ENCODE measurements around the gene C11orf97.
"Not testable (repeated sequence)": the region's sequence is repeated elsewhere in the genome, so short reads cannot be mapped to it uniquely, and the experiment has no call there.

C11orf97 gene

GRCh38 chr11:94525546-94526324 lies 13.5 kb downstream of the C11orf97 start:
- DNase-seq: no peak

- no peak for DNase-seq
These were observed 14.6 kb downstream of the C11orf97 start for GRCh38 chr11:94526645-94527438.

GRCh38 chr11:94528551-94528950 lies 16.3 kb downstream of the C11orf97 start:
- DNase-seq: no peak

DNA sequence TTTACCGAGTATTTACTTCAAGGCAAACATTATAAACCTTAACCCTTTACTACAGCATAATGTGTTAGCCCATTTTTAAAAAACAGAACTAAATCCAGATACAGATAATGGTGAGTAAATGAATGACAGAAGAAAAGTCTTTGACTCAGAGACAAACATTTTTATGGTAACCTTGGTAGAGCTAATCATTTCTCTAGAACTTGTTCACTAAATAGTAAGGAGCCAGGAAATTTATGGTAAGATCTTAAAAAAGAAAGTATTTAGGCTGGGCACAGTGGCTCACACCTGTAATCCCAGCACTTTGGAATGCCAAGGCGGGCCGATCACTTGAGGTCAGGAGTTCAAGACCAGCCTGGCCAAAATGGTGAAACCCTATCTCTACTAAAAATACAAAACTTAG lies 19.9 kb downstream of the C11orf97 start:
- DNase-seq: no peak

- no peak for DNase-seq
These were observed 20.9 kb downstream of the C11orf97 start for GRCh38 chr11:94533206-94533605.

DNA sequence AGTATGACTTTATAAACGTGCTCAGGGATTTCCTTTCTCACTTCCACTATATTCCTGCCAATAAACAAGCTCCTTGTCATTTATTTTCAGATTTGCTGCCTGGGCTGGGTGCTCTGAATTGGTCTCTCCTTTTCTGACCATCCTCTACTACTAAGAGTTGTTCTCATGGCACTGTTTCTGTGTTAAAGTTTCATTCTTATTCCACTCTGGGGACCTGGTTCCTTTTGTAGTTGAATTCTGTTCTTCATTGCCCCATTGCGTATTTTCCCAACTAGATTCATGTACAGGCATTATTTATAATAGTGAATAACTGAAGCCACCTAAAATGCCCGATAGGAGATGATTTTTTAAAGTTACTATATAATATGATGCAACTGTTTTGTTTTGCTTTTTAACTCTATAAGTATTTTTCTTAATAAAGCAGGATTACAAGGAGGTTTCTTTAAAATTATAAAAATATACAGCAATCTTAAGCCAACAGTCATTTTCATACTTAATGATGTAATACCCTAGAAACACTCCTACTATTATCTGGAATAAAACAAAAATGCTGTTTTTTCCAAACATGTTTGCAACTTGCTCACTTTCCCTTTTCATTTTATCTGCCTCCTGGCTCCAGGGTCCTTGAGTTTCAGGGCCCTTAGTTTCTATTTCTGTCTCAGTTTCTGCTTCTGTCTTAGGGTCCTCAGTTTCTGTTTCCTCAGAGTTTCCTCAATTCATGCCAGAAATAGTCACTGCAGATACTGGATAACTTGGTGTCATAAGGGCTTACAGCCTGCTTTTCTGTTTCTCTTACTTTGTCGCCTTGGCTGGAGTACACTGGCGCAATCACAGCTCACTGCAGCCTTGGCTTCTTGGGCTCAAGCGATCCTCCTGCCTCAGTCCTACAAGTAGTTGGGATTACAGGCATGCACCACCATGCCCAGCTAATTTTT lies 21.7 kb downstream of the C11orf97 start:
- DNase-seq: no peak

DNA sequence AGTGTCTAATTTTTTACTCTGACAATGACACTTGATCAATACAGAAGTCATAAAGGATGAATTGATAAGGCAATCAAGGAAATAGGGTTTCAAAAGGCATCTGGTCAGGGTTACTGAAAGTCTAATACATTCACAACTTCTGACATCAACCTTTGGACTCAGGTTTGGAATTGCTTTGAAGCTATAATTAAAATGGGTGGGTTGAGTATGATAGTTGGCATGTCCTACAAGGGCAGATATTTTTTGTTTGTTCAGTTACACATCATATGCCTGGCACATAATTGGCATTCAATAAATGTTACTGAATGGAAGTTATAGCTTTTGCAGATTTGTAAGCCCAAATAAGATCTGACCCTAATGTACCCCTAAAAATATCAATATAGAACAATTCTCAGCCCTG lies 24.1 kb downstream of the C11orf97 start:
- DNase-seq: no peak

DNA sequence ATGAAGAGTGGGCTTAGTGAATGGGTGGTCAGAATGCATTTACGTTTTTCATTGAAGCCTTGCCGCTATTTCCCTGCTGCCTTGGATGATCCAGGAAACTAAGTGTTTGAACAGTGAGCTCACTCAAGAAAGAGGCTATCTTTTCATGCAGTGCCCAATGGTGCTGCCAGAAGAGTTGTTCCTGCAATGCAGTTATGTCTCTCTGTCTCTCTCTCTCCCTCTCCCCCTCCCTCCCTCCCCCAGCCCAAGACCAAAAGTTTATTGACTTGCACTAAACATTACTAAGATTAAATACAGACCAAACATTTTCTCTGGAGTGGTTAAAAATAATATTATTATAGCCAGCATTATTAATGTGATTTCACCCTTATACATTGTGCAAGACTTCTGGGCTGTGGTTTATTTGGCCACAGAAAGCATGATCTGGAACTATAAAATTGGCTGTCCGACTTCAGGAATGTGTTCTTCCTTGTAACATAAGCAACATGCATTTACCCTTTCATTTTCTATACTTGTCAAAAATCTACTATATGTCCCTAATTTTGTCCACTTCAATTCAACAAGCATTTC lies 24.9 kb downstream of the C11orf97 start:
- no peak for DNase-seq

- no peak for DNase-seq
These were observed 27.2 kb downstream of the C11orf97 start for GRCh38 chr11:94539420-94539819.

- DNase-seq: peak; percentile 50 to 64
These were observed 31.7 kb downstream of the C11orf97 start, which contains the start of gene FUT4 for GRCh38 chr11:94543695-94544645. Gene FUT4 (plus strand): TSS chr11:94543921. CDS start chr11:94544134, 213 bp downstream.

DNA sequence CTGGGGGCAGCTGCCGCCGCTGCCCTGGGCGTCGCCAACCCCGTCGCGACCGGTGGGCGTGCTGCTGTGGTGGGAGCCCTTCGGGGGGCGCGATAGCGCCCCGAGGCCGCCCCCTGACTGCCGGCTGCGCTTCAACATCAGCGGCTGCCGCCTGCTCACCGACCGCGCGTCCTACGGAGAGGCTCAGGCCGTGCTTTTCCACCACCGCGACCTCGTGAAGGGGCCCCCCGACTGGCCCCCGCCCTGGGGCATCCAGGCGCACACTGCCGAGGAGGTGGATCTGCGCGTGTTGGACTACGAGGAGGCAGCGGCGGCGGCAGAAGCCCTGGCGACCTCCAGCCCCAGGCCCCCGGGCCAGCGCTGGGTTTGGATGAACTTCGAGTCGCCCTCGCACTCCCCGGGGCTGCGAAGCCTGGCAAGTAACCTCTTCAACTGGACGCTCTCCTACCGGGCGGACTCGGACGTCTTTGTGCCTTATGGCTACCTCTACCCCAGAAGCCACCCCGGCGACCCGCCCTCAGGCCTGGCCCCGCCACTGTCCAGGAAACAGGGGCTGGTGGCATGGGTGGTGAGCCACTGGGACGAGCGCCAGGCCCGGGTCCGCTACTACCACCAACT lies 32.5 kb downstream of the C11orf97 start:
- DNase-seq: no peak

DNA sequence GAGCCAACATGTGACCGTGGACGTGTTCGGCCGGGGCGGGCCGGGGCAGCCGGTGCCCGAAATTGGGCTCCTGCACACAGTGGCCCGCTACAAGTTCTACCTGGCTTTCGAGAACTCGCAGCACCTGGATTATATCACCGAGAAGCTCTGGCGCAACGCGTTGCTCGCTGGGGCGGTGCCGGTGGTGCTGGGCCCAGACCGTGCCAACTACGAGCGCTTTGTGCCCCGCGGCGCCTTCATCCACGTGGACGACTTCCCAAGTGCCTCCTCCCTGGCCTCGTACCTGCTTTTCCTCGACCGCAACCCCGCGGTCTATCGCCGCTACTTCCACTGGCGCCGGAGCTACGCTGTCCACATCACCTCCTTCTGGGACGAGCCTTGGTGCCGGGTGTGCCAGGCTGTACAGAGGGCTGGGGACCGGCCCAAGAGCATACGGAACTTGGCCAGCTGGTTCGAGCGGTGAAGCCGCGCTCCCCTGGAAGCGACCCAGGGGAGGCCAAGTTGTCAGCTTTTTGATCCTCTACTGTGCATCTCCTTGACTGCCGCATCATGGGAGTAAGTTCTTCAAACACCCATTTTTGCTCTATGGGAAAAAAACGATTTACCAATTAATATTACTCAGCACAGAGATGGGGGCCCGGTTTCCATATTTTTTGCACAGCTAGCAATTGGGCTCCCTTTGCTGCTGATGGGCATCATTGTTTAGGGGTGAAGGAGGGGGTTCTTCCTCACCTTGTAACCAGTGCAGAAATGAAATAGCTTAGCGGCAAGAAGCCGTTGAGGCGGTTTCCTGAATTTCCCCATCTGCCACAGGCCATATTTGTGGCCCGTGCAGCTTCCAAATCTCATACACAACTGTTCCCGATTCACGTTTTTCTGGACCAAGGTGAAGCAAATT lies 33.3 kb downstream of the C11orf97 start:
- DNase-seq: no peak

GRCh38 chr11:94546162-94546470 lies 33.9 kb downstream of the C11orf97 start:
- no peak for DNase-seq

DNA sequence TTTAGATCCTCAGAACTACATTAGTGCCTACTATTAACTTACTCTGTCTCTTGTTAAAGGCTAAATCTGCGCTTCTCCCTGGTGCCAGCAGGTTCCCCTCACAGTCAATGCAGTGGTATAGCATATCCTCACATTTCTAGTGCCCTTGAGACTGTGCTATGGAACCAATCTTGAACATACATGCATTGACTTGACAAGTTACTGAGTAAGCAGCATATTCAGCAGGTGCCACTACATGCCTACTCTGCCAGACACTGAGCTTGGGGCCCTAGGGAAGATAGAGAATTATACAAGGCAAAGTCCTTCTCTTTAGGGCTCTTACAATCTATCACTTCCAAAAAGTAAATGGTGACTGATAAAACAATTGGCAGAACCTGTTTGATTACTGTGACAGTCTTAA lies 34.6 kb downstream of the C11orf97 start:
- DNase-seq: no peak

GRCh38 chr11:94549146-94549545 lies 36.9 kb downstream of the C11orf97 start:
- no peak for DNase-seq

- DNase-seq: no peak
These were observed 38.3 kb downstream of the C11orf97 start for GRCh38 chr11:94550513-94550912.

DNA sequence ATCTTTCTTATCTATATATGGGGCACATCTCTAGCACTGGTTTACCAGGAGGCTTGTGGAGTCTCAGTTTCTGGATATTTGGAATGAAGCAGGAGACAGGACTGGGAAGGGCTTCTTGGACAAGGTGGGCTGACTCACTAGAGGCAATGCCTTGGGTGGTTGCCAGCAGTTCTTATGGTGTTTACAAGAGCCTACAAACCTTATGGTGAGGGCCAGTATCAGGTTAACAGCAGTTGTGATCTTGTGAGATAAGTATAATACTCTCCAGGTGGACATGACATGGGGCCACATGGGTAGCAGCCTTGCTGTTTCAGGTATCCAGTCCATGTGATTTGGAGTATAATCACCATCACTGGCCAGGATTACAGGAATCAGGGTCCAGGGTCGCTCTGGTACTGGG lies 41.7 kb downstream of the C11orf97 start:
- no peak for DNase-seq

DNA sequence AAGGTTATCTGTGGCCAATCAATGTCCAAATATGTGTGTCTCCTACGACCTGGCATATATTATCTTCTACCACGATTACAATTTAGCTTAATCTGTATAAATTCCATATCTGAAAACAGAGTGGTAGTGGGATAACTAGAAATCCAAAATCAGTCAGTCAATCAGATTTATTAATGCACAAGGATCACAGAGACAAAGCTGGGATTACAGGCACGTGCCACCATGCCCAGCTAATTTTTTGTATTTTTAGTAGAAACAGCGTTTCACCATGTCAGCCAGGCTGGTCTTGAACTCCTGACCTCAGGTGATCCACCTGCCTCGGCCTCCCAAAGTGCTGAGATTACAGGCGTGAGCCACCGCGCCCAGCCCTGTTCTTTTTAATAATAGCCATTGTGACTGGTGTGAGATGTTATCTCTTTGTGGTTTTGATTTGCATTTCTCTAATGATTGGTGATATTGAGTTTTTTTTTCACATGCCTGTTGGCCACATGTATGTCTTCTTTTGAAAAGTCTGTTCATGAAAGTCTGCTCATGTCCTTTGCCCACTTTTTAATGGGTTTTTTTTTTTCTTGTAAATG lies 43.6 kb downstream of the C11orf97 start:
- DNase-seq: not testable (repeated sequence)

DNA sequence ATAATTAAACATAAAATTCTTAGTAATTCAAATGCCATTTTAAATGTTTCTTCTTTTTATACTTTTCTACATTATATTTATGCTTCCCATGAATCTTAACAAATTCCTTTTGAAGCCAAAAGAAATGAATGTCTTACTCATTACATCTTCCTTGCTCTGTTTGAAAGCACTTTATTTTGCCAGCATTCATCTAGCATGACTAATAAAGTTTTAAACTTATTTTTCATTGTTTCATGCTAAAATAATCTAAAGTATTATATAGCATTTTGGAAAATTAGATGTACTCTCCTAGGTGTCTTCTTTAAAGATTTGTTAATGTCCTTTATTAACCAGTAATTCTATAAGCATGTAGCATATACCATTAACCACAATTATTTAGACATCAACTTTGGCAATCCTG lies 45.2 kb downstream of the C11orf97 start:
- DNase-seq: no peak

GRCh38 chr11:94557992-94558391 lies 45.7 kb downstream of the C11orf97 start:
- no peak for DNase-seq

Measured in SHP77 (cell line).